ENCODE results near the gene KDELR3.

KDELR3 gene

DNA sequence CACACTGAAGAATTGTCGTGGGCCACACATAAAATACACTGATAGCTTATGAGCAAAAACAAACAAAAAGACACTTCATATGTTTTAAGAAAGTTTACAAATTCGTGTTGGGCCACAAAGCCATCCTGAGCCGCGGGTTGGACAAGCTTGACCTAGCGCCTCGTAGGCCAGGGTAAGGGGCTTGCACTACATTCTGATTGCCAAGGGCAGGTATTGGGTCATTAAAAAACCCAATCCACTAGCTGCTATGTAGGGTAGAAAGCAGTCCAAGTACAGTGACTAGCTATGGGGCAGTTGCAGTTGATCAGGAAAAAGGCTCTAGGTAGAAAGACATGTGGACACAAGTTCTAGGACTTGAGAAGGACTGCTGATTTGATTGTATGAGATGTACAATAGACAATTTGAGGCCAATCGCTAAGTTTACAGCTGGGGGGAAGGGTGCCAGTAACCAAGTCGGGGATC, 14.0 kb downstream of the KDELR3 start:
- no peak for DNase-seq (ENCODE audit: low read depth in 2 of 2)

DNA sequence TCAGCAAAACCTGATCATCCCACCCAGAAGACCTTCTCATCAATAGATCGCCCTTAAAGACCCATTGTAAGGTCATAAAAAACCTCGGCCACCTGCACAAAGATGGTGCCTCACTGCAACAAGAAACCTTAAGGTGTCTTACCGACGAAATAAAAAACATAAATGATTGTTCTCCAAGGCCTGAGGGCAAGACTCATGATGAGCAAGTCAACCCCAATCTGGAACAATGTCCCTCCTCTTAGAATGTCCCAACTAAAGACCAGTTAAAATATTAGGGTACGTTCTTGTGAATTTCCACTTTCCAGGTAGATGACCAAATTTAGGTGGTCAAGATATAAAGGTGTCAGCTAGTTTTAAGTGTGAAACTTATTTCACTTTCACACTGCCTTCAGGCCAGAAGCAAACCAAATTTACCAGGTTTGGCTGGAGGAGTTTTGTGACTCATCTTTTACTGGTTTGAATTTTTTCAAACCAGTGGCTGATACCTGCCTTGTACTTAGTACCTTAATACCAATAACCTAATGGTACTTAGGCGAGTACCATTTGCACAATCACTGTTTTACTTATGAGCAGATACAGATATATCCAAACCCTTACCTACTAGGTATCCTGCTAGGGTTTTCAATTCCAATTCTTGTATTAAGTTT, 14.9 kb downstream of the KDELR3 start:
- DNase-seq (ENCODE audit: low read depth in 2 of 2) = no peak

- DNase-seq (ENCODE audit: low read depth in 2 of 2) = no peak
Observed at GRCh38 chr22:38484244-38484643, 16.3 kb downstream of the KDELR3 start.

DNA sequence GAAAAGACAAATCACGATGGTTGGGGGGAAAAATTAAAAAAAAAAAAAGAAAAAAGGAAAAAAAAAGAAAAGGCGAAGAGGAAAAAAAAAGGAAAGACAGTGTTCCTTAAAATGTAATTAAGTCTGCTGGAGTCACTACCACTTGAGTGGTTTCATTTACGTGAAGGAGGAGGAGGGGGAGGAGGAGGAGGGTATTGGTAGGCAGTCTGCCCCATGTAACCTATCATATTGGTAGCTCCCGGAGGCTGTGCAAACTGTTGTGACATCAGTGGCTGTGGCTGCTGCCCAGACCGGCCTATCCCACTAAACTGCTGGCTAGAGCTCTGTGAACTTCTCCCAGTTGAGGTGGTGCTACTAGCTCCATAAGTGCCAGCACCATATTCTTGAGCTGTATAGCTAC, 17.9 kb downstream of the KDELR3 start:
- DNase-seq (ENCODE audit: low read depth in 2 of 2) = no peak

DNA sequence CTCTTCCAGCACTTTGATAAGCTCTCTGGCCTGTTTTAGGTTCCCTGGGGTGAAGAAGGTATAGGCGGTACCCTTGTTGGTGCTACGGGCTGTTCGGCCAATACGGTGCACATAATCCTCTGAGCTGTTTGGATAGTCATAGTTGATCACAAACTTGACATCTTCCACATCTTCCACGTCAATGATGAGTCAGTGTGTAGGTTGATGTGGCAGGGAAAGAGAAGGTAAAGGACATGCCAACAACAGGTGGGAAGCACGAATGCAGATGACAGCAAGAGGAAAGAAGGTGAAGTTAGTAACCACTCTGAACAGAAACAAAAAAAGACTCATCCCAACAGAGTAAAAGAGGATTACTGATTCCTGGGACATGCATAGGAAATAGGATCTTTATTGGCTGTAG, 20.1 kb downstream of the KDELR3 start:
- no peak for DNase-seq (ENCODE audit: low read depth in 2 of 2)

GRCh38 chr22:38489142-38489541, 21.2 kb downstream of the KDELR3 start:
- no peak for DNase-seq (ENCODE audit: low read depth in 2 of 2)

- DNase-seq (ENCODE audit: low read depth in 2 of 2) = no peak
Observed at GRCh38 chr22:38489561-38490145, 21.8 kb downstream of the KDELR3 start.

DNA sequence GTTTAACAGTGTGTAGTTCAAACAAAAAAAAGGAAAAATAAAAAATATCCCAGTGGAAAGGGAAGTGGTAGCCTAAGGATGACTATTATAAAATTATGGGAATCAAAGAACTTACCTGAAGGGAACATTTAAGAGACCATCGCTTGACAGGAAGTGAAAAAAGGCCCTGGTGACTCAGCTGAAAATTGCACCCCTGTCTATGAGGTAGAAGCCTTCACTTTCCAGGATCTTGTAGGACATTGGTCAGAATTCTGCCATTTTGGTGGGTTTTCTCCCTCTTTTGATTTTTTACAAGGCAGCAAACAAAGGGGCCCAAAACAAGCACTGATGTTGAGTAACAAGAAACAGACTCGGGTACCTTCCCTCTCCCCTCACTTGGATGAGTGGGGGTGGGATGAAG, 22.6 kb downstream of the KDELR3 start:
- no peak for DNase-seq (ENCODE audit: low read depth in 2 of 2)

GRCh38 chr22:38490915-38491314, 23.0 kb downstream of the KDELR3 start:
- no peak for DNase-seq (ENCODE audit: low read depth in 2 of 2)

GRCh38 chr22:38491707-38492348, 23.9 kb downstream of the KDELR3 start:
- DNase-seq (ENCODE audit: low read depth in 2 of 2) = no peak

DNA sequence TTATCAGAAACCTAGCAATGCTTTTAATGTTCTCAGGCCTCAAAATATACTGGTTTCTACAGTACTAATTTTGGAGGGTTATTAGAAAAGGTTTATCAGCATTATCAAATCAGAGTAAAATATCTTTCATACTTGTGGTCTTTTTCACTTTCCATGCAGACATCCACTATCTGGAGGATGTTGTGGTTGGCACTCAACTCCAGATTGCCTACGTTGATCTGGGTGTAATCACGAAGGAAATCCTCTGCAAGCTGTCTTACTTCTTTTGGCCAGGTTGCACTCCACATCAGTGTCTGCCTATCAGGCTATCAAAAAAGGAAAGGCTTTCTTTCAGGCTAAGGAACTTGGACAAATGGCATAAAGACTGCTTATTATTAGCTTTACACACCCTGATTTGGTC, 26.6 kb downstream of the KDELR3 start:
- DNase-seq (ENCODE audit: low read depth in 2 of 2) = no peak

DNA sequence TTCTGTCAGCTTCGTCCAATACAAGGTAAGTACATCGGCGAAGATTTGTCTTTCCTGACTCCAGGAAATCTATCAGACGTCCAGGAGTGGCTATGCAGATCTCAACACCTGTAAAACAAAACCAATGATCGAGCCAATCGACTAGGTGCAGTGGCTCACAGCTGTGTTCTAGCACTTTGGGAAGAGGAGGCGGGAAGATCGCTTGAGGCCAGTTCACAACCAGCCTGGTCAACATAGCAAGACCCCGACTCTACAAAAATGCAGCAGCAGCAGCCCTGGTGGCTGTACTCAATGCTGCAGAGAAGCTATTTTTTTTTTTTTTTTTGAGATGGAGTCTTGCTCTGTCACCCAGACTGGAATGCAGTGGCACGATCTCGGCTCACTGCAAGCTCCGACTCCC, 27.0 kb downstream of the KDELR3 start:
- DNase-seq (ENCODE audit: low read depth in 2 of 2) = no peak

GRCh38 chr22:38497869-38498268, 30.0 kb downstream of the KDELR3 start:
- DNase-seq (ENCODE audit: low read depth in 2 of 2) = no peak

- no peak for DNase-seq (ENCODE audit: low read depth in 2 of 2)
Observed at GRCh38 chr22:38501797-38502672, 34.1 kb downstream of the KDELR3 start.

DNA sequence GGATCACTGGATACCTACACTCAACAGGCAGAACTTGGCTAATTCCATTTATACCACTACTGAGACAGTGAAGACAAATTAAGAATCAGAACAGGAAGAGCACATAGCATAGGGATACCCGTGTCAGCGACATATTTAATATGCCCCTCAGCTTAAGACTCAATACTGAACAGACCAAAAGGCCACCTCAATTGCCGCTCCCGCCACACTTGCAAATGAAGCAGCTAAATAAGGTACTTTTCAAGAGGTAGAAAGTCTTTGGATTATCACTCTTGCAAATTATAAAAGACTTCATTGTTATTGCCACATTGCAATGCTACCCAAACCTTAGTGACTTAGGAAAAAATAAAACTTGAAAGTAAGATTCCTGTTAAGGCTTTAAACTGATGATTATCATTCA, 35.1 kb downstream of the KDELR3 start:
- DNase-seq (ENCODE audit: low read depth in 2 of 2) = no peak

DNA sequence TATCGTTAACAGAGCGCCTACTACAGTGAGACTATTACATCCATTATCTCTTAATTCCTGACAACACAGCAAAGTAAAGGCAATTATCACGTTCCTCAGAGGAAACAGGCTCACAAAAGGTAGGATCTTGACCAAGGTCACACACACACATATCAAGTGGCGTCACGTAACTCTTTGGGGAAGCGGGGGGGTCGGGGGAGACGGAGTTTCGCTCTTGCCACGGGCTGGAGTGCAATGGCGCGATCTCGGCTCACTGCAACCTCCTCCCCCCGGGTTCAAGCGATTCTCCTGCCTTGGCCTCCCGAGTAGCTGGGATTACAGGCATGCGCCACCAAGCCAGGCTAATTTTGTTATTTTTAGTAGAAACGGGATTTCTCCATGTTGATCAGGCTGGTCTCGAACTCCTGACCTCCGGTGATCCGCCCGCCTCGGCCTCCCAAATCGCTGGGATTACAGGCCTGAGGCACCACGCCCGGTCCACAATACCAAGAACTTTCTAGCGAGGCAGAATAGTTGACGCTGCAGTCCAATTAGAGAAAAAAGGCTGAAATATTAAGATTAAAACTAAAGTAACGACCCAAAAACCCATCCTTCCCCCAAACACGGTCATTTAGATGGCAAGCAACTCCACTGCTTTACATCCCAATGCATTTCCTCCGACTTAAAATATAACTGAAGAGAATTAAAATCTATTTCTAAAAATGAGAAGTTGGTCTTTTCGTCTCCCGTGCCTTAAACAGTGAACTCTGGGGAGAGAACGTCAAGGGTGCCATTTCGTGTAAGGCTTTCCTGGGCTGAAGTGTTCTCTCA, 37.0 kb downstream of the KDELR3 start:
- DNase-seq (ENCODE audit: low read depth in 2 of 2) = peak in 1 of 2 donors; percentile 33

- DNase-seq (ENCODE audit: low read depth in 2 of 2) = peak in 1 of 2 donors; percentile 35
Observed at GRCh38 chr22:38505541-38506117, 37.7 kb downstream of the KDELR3 start.

DNA sequence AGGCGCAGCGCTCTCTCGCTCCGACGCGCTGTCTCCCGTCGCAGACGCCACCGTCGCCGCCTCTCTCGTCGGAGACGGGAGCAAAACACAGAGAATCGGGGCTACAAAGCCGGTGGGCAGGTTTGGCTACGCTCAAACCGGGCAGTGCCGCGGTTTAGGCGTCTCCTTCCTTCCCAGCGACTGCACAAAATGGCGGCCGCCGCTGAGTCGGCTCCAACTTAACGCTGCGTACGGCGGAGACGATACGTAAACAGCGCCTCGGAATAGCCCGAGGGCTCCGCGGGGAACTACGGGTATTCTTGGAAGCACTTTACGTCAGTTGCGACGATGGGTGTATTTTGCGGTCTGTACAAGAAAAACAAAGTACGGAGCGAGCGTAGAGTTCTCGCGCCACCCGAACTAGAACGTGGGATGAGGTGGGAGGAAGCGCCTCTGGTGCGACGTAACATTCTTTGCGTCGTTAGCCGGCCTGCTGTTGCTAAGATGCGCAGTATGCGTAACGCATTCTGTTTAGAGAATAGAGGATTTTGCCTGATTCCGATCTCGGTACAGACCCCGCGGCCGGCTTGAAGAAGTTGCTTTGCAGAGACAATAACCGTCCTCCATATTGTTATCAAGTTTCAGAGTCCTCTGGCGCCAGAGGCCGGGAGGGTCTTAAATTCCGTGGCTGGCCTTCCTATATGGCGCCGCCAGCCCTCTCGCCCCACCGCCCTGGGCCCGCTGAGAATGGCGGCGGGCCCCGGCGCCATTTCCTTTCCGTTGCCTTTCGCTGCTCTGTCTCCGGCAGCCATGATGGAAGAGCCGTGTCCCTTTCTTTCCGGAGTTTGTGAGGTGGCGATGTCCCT, 38.4 kb downstream of the KDELR3 start, which contains the start of gene DDX17:
Gene DDX17, minus strand, starts transcription at position 194 of the 845 bp plus-strand sequence.
- DNase-seq (ENCODE audit: low read depth in 2 of 2) = peak; percentile 85 to 88

DNA sequence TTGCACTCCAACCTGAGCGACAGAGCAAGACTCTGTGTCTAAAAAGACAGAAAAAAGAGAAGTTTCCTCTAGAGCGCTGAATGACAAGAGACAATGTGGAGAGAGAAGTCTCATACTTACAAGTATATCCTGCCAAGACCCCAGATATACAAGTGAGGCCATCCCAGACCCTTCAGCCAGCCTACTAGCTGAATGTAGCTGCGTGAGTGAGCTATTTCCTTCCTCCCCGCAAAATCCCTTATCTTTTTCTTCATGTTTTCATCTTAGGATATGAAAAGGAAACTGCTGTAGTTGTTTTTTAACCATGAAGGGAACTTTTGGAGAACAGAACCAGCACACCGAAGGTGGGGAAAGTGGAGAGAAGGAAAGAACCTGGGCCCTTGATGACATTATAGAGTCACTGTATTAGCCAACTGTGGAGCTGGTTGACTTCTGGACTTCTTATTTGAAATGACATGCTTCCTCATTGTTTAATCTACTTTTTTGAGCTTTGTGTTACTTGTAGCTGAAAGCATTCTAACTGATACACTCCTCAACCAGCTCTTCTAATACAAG, 42.6 kb downstream of the KDELR3 start:
- no peak for DNase-seq (ENCODE audit: low read depth in 2 of 2)

DNA sequence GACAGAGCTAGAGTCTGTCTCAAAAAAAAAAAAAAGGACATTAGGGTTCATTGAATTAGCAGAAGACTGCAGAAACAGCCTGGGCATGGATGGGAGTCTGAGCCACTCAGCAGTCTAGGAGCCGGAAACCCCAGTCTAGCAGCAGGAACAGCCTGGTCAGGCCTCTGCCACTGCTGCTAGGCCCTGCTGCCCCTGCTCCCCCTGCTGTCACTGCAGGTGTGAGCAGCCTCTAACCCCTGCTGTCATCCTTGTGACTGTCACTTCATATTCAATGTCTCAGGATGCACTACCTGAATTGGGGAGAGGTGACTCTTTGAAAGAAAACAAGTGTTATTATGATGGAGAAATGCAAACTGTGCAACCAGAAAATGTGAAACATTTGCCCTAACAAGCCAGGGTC, 45.2 kb downstream of the KDELR3 start:
- DNase-seq (ENCODE audit: low read depth in 2 of 2) = no peak

Data from stimulated activated CD4-positive, alpha-beta T cell treated with anti-CD3 and anti-CD28 coated beads, Interleukin-1b, Interleukin-23, amount 100 ng/mL, for 1 hour (primary cell).